Neural progenitor cell (in vitro differentiated cells): ENCODE data around the gene SLC16A9. TPM values are rescaled to one million over a fixed set of nuclear protein-coding genes. Genes with fewer than 3 reads are reported as not detected.

Experiments
- DNase-seq: peaks from one replicate; pipeline ENCODE4 v3.0.0-alpha.2; 2016; ENCODE audit warnings: low spot score
- H2AFZ ChIP-seq: fragments of 200-600 bp; sonication (generic); replicated peaks from 2 replicates; pipeline ENCODE4 v1.6.1; 2016; ENCODE audit warnings: antibody characterized with exemption
- H3F3A ChIP-seq: fragments of 200-600 bp; sonication (generic); 2 replicates; pipeline ENCODE4 v1.6.1; 2016; ENCODE audit warnings: antibody characterized with exemption, low read depth
- H3K27ac ChIP-seq: fragments of 200-600 bp; sonication (generic); 2 replicates; pipeline ENCODE4 v1.5.1; 2016; ENCODE audit warnings: mild to moderate bottlenecking
- H3K27me3 ChIP-seq: fragments of 200-600 bp; sonication (generic); 2 replicates; pipeline ENCODE4 v1.6.1; 2016; ENCODE audit warnings: mild to moderate bottlenecking, moderate library complexity
- H3K36me3 ChIP-seq: fragments of 200-600 bp; sonication (generic); 2 replicates; pipeline ENCODE4 v1.5.1; 2016
- H3K4me1 ChIP-seq: fragments of 200-600 bp; sonication (generic); 2 replicates; pipeline ENCODE4 v1.6.1; 2016; ENCODE audit warnings: mixed run types
- H3K4me2 ChIP-seq: fragments of 200-600 bp; sonication (generic); 2 replicates; pipeline ENCODE4 v1.6.1; 2016
- H3K4me3 ChIP-seq: fragments of 200-600 bp; sonication (generic); 2 replicates; pipeline ENCODE4 v1.5.1; 2016
- H3K79me2 ChIP-seq: fragments of 200-600 bp; sonication (generic); 2 replicates; pipeline ENCODE4 v1.6.1; 2016; ENCODE audit warnings: low read depth
- H3K9ac ChIP-seq: fragments of 200-600 bp; sonication (generic); 2 replicates; pipeline ENCODE4 v1.6.1; 2016
- H3K9me3 ChIP-seq: fragments of 200-600 bp; sonication (generic); 2 replicates; pipeline ENCODE4 v1.5.1; 2016; ENCODE audit warnings: low read depth
- H4K20me1 ChIP-seq: fragments of 200-600 bp; sonication (generic); 2 replicates; pipeline ENCODE4 v1.6.1; 2016; ENCODE audit warnings: low read depth
- H3K27ac Mint-ChIP-seq: 3 replicates; pipeline ENCODE4 v1.8.0; 2021; ENCODE audit warnings: mixed read lengths
- H3K27me3 Mint-ChIP-seq: 2 replicates; pipeline ENCODE4 v1.8.0; 2022; ENCODE audit warnings: low read depth, mild to moderate bottlenecking, inconsistent platforms, moderate library complexity, mixed read lengths; ENCODE audit not compliant: insufficient read depth
- H3K36me3 Mint-ChIP-seq: 3 replicates; pipeline ENCODE4 v1.8.0; 2021; ENCODE audit warnings: mixed read lengths
- H3K4me1 Mint-ChIP-seq: 3 replicates; pipeline ENCODE4 v1.8.0; 2021; ENCODE audit warnings: mixed read lengths
- H3K4me3 Mint-ChIP-seq: 3 replicates; pipeline ENCODE4 v1.8.0; 2021; ENCODE audit warnings: mild to moderate bottlenecking, moderate library complexity, mixed read lengths
- H3K9me3 Mint-ChIP-seq: 3 replicates; pipeline ENCODE4 v1.8.0; 2020; ENCODE audit warnings: mixed read lengths
- CTCF ChIP-seq: fragments of 200-600 bp; sonication (generic); IDR thresholded peaks from 2 replicates; pipeline ENCODE4 v1.5.1; 2017; ENCODE audit warnings: antibody characterized with exemption, mild to moderate bottlenecking
- EZH2 ChIP-seq: fragments of 200-600 bp; sonication (generic); IDR thresholded peaks from 2 replicates; pipeline ENCODE4 v1.6.1; 2017; ENCODE audit warnings: antibody characterized with exemption, mild to moderate bottlenecking, moderate library complexity
- EZH2phosphoT487 ChIP-seq: fragments of 200-600 bp; sonication (generic); IDR thresholded peaks from 2 replicates; pipeline ENCODE4 v1.6.1; 2017; ENCODE audit warnings: antibody characterized with exemption
- total RNA-seq: library from RNA; depleted of rRNA; stranded (reverse); fragments of >200 nt; gene quantifications from 2 replicates; pipeline ENCODE4 v1.2.3, GENCODE V29; 2015; ENCODE audit warnings: low replicate concordance

Gene SLC16A9
- total RNA-seq, 1 donor from 2014 or later, result 48.5 TPM

- no peaks in the 10 kb centered on the region for H3K9me3 Mint-ChIP-seq
- no peaks in the 10 kb centered on the region for H3K27me3 Mint-ChIP-seq
- H3K27ac ChIP-seq, result no peak overlapping the region
- no peaks in the 10 kb centered on the region for H3K27me3 ChIP-seq
- no peak overlapping the region for H3K9ac ChIP-seq
- H2AFZ ChIP-seq, result no peak overlapping the region
- no peak overlapping the region for H3K4me2 ChIP-seq
- no peak overlapping the region for H3K4me3 ChIP-seq
- no peaks in the 10 kb centered on the region for H3K36me3 Mint-ChIP-seq
- no peak overlapping the region for H3K27ac Mint-ChIP-seq
- TF ChIP-seq EZH2 (no peak), CTCF (no peak), EZH2phosphoT487 (no peak)
- no peak overlapping the region for H3K4me3 Mint-ChIP-seq
- no peaks in the 10 kb centered on the region for H3K9me3 ChIP-seq
- H3K4me1 ChIP-seq, result no peaks in the 10 kb centered on the region
- H3F3A ChIP-seq, result no peaks in the 10 kb centered on the region
- no peaks in the 10 kb centered on the region for H3K36me3 ChIP-seq
- no peak for DNase-seq
- no peaks in the 10 kb centered on the region for H4K20me1 ChIP-seq
- no peaks in the 10 kb centered on the region for H3K79me2 ChIP-seq
- no peaks in the 10 kb centered on the region for H3K4me1 Mint-ChIP-seq
Measured at GRCh38 chr10:59718257-59718656, 8.6 kb upstream of the SLC16A9 start.

DNA sequence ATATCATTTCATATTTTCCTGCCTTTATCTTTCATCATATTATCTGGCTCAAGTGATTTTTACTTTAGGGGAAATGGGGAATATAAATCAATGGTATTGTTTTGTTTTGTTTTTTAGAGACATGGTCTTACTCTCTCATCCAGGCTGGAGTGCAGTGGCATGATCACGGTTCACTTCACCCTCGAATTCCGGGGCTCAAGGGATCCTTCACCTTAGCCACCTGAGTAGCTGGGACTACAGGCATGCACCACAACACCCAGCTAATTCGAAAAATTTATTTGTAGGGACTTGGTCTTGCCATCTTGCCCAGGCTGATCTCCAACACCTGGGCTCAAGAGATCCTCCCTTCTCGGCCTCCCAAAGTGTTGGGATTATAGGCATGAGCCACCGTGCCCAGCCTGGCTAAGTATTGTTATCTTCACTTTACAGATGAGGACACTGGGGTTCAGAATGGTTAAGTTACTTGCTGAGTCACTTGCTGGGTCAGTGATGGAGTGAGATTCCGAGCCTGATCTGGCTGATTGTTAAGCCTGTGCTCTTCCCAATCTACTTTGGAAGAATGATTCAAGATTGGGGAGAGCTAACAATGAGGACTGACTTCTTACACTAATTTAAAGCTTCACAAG is 3.7 kb upstream of the SLC16A9 start:
- Histone ChIP-seq H3K27ac (no peak overlapping the region), H3K4me3 (no peak overlapping the region), H3F3A (no peaks in the 10 kb centered on the region), H3K36me3 (no peaks in the 10 kb centered on the region), H3K79me2 (peaks cover 9% of the 10 kb centered on the region), H3K9me3 (no peaks in the 10 kb centered on the region), H3K4me1 (peaks cover 2% of the 10 kb centered on the region), H3K9ac (no peak overlapping the region), H3K27me3 (peaks cover 12% of the 10 kb centered on the region), H2AFZ (no peak overlapping the region), H3K4me2 (no peak overlapping the region), H4K20me1 (no peaks in the 10 kb centered on the region)
- Mint-ChIP-seq H3K4me3 (no peak overlapping the region), H3K27ac (no peak overlapping the region), H3K4me1 (peaks cover under 1% of the 10 kb centered on the region), H3K36me3 (no peaks in the 10 kb centered on the region), H3K9me3 (no peaks in the 10 kb centered on the region), H3K27me3 (peaks cover 6% of the 10 kb centered on the region)
- TF ChIP-seq CTCF, result no peak
- no peak for TF ChIP-seq EZH2phosphoT487
- no peak for TF ChIP-seq EZH2
- no peak for DNase-seq

GRCh38 chr10:59711871-59712494 is 2.3 kb upstream of the SLC16A9 start:
- H4K20me1 ChIP-seq, result no peaks in the 10 kb centered on the region
- H3K4me1 ChIP-seq, result peaks cover 8% of the 10 kb centered on the region
- H3K79me2 ChIP-seq, result peaks cover 23% of the 10 kb centered on the region
- no peak for DNase-seq
- no peak overlapping the region for H3K4me3 ChIP-seq
- H3K27ac ChIP-seq, result no peak overlapping the region
- H3K9me3 ChIP-seq, result no peaks in the 10 kb centered on the region
- H3K27me3 ChIP-seq, result peaks cover 12% of the 10 kb centered on the region
- Mint-ChIP-seq H3K4me1 (peaks cover 6% of the 10 kb centered on the region), H3K36me3 (peaks cover 3% of the 10 kb centered on the region), H3K27ac (no peak overlapping the region), H3K9me3 (no peaks in the 10 kb centered on the region), H3K4me3 (no peak overlapping the region), H3K27me3 (peaks cover 6% of the 10 kb centered on the region)
- H3K4me2 ChIP-seq, result no peak overlapping the region
- H2AFZ ChIP-seq, result no peak overlapping the region
- H3K36me3 ChIP-seq, result no peaks in the 10 kb centered on the region
- no peaks in the 10 kb centered on the region for H3F3A ChIP-seq
- H3K9ac ChIP-seq, result no peak overlapping the region
- no peak for TF ChIP-seq EZH2
- TF ChIP-seq CTCF, result no peak
- no peak for TF ChIP-seq EZH2phosphoT487
